BE2C (cell line): ENCODE data around the gene GUCY2F.

Experiments used
- DNase-seq: peaks from one replicate; pipeline ENCODE4 v3.0.0-alpha.2; 2020
- H3K27me3 ChIP-seq: fragments of 250-450 bp; sonication (Bioruptor Pico); 2 replicates; pipeline ENCODE4 v1.5.1; 2020; ENCODE audit warnings: mild to moderate bottlenecking
- H3K36me3 ChIP-seq: fragments of 250-450 bp; sonication (Bioruptor Pico); 2 replicates; pipeline ENCODE4 v1.5.1; 2020; ENCODE audit warnings: mild to moderate bottlenecking
- H3K4me1 ChIP-seq: fragments of 250-450 bp; sonication (Bioruptor Pico); 2 replicates; pipeline ENCODE4 v1.5.1; 2020
- H3K4me3 ChIP-seq: 2 replicates; pipeline ENCODE4 v1.5.1; 2011; ENCODE audit warnings: low read depth, low read length
- H3K9me3 ChIP-seq: fragments of 250-450 bp; sonication (Bioruptor Pico); 2 replicates; pipeline ENCODE4 v1.5.1; 2020
- CTCF ChIP-seq: IDR thresholded peaks from 2 replicates; pipeline ENCODE4 v1.5.1; 2012; ENCODE audit warnings: mild to moderate bottlenecking, low read depth, low read length

Gene GUCY2F

DNA sequence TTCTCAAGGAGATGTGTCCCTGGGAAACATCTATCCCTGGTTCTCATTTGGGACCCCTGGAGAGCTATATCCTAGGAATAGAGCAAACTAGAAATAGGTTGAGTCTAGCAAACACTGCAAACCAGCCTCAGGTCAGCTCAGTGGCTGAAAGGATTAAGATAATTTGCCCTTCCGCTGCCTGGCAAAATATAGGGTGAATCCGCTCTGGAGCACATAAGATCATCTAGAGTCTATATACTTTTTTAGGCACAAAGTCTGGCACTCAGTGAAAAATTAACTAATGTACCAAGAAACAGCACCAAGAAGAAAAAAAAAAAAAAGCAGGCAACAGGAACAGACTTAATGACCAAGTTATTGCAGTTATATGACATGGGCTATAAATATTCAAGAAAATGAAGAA lies 7.3 kb upstream of the GUCY2F start:
- no peak for DNase-seq
- no peaks in the 10 kb centered on the region for H3K27me3 ChIP-seq
- no peaks in the 10 kb centered on the region for H3K36me3 ChIP-seq

DNA sequence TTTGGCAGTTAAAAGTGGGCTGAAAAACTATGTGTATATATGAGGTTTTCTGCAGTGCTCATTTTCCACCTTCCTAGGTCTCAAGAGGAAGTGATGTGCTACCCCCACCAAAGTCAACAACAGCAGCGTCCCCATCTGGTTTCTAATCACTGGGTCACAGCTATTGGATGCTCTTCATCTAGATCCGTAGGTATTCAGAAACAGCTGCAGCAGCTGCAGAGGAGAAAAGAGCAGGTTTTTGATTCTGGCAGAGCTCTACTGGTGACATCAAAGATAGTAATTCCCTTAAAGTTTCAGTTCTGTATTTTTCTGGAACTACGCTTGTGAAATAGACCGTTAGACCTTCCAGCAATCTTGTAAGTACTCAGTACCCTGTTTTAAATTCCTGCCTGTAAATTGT lies 5.8 kb upstream of the GUCY2F start:
- no peak overlapping the region for H3K4me3 ChIP-seq
- H3K9me3 ChIP-seq = no peaks in the 10 kb centered on the region
- DNase-seq = no peak
- no peak for TF ChIP-seq CTCF
- H3K36me3 ChIP-seq = no peaks in the 10 kb centered on the region
- no peaks in the 10 kb centered on the region for H3K4me1 ChIP-seq
- no peaks in the 10 kb centered on the region for H3K27me3 ChIP-seq

More for the DNA sequence above, 7.3 kb upstream of the GUCY2F start:
- H3K9me3 ChIP-seq = no peaks in the 10 kb centered on the region
- TF ChIP-seq CTCF = no peak
- H3K4me1 ChIP-seq = no peaks in the 10 kb centered on the region
- H3K4me3 ChIP-seq = no peak overlapping the region

DNA sequence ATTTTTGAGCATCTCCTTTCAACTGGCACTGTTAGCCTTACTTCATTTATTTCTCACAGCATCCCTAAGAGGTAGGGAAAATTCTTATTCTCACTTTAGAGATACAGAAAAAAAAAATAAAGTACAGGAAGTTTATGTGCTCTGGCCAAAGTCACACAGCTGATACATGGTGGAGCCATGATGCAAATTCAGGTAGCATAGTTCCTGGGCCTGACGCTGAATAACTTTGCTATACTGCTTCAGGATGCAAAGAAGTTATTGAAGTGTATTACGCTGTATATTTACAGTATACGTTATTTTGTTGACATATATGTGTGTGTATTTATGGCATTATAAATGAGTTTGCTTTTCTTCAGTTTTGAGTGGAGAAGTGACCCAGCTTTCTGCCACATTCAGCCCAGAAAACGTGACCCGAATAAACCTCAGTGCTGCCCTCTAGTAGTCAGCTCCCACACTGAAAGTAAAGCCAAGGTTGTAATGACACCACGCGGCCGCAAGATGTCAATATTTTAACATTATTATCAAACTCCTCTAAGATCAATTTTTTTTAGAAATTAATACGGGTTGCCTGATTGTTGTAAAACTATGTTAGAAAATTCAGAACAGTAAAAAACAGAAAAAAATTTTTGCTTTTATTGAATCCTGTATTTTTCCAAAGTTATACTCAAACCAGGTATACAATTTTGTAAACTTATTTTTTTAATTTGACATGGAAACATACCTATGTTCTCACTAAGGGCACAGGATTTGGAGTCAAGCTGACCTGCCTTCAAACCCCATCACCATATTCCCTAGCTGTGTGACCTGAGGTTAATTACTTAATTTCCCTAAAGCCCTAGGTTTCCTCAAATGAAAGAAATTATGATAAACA lies 3.8 kb upstream of the GUCY2F start:
- H3K4me3 ChIP-seq = no peak overlapping the region
- peak; percentile 48 for DNase-seq

GRCh38 chrX:109484886-109485285 lies 3.0 kb upstream of the GUCY2F start:
- no peaks in the 10 kb centered on the region for H3K27me3 ChIP-seq
- no peaks in the 10 kb centered on the region for H3K9me3 ChIP-seq
- no peak for TF ChIP-seq CTCF
- H3K36me3 ChIP-seq = no peaks in the 10 kb centered on the region
- H3K4me3 ChIP-seq = no peak overlapping the region
- H3K4me1 ChIP-seq = no peaks in the 10 kb centered on the region
- no peak for DNase-seq

More for the DNA sequence above, 3.8 kb upstream of the GUCY2F start:
- Histone ChIP-seq H3K27me3 (no peaks in the 10 kb centered on the region), H3K4me1 (no peaks in the 10 kb centered on the region), H3K36me3 (no peaks in the 10 kb centered on the region), H3K9me3 (no peaks in the 10 kb centered on the region)
- TF ChIP-seq CTCF = peak; percentile 90

DNA sequence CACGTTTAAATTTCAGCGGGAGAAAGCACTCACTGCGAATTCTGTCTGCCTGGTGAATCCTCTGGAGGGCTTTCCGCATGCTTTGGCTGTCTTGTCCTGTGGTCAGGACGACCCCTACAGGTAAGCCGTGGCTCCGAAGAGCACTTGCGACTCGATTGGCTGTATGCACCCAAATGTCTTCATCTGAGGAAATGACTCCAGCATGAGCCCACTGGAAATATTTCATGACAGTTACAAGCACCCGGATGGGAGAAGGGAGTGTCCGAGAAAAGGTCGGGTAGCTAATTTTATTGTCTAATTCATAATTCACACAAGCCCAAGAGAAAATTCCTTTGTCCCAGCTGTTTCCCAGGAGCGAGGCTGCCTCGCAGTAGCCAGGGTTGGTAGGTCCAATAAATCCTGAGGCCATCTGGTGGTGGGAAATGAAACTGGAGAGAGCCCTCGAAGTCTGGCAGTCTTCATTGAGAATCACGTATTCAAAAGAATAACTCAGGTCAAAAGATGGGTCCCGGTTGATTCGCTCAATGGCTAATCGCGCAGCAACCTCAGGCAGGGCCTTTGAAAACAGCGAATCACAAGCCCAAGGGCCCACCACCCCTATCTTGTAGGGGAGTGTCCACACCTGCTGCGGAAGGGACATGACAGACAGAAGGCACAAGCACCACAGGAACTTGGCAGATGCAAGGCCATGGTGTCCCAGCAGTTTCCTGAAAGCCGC lies 6.6 kb downstream of the GUCY2F start:
- no peaks in the 10 kb centered on the region for H3K4me1 ChIP-seq
- no peaks in the 10 kb centered on the region for H3K36me3 ChIP-seq
- peak; percentile 42 for DNase-seq
- peak overlapping the region; percentile 21; the same call in 1 of the 2 replicates for H3K4me3 ChIP-seq
- H3K27me3 ChIP-seq = no peaks in the 10 kb centered on the region
- H3K9me3 ChIP-seq = no peaks in the 10 kb centered on the region
- peak; percentile 59 for TF ChIP-seq CTCF
